CD4-positive, alpha-beta T cell (primary cell): Measurements from ENCODE around the gene PFN4. TPM values are rescaled to one million over a fixed set of nuclear protein-coding genes. Genes with fewer than 3 reads are reported as not detected.
"Not testable (repeated sequence)": the region's sequence is repeated elsewhere in the genome, so short reads cannot be mapped to it uniquely, and the experiment has no call there.

Source experiments
- ATAC-seq: fragments of 200-7000 bp; cut with Tn5 transposase; one replicate; pipeline ENCODE4 v1.10.0; 2022; ENCODE audit warnings: mild to moderate bottlenecking; ENCODE audit not compliant: poor library complexity
- CTCF ChIA-PET: fragments of 350-600 bp; sonication (Branson Sonifier 250); formaldehyde crosslinking; loops from one replicate; lab custom pipeline; 2021; ENCODE audit warnings: antibody characterized with exemption, inconsistent platforms; lab: Charles Lee
- POLR2A ChIA-PET: fragments of 350-600 bp; sonication (Branson Sonifier 250); formaldehyde crosslinking; loops from one replicate; lab custom pipeline; 2021; ENCODE audit warnings: antibody characterized with exemption, inconsistent platforms; lab: Charles Lee
- DNase-seq, 14 experiments: peaks; one replicate each; pipeline ENCODE4 v3.0.0-alpha.2; 2013 to 2020; ENCODE audit warnings: mixed read lengths in 2 of 14
- H3K27ac ChIP-seq, 2 donors: one replicate each; pipeline versions ENCODE4 v1.5.1 to v1.7.0; 2013; ENCODE audit warnings: low read length in 2 of 2, low read depth in 1 of 2, mild to moderate bottlenecking in 1 of 2
- H3K27me3 ChIP-seq, 2 experiments: 1 replicate in 1 of 2; 2 replicates in 1 of 2; pipeline versions ENCODE4 v1.6.1 to v1.7.0; 2013; ENCODE audit warnings: low read length in 2 of 2, control low read depth in 1 of 2, mild to moderate bottlenecking in 1 of 2, moderate library complexity in 1 of 2; ENCODE audit not compliant: insufficient read depth in 2 of 2, control insufficient read depth in 1 of 2
- H3K36me3 ChIP-seq: one replicate; pipeline ENCODE4 v1.6.1; 2013; ENCODE audit warnings: low read length, control low read depth; ENCODE audit not compliant: insufficient read depth
- H3K4me1 ChIP-seq: one replicate; pipeline ENCODE4 v1.6.1; 2013; ENCODE audit warnings: low read length, control low read depth; ENCODE audit not compliant: insufficient read depth
- H3K4me3 ChIP-seq: one replicate; pipeline ENCODE4 v1.5.1; 2013; ENCODE audit warnings: mild to moderate bottlenecking, low read length, moderate library complexity
- H3K9me3 ChIP-seq, 2 experiments: 1 replicate in 1 of 2; 2 replicates in 1 of 2; pipeline versions ENCODE4 v1.6.1 to v1.7.0; 2013; ENCODE audit warnings: low read length in 2 of 2, mild to moderate bottlenecking in 2 of 2, control low read depth in 1 of 2, moderate library complexity in 1 of 2; ENCODE audit not compliant: control insufficient read depth in 1 of 2, insufficient read depth in 1 of 2
- H3K27ac Mint-ChIP-seq: one replicate; pipeline ENCODE4 v1.8.0; 2020; ENCODE audit warnings: mixed read lengths
- H3K27me3 Mint-ChIP-seq: one replicate; pipeline ENCODE4 v1.8.0; 2021; ENCODE audit warnings: mixed read lengths
- H3K36me3 Mint-ChIP-seq: one replicate; pipeline ENCODE4 v1.8.0; 2021; ENCODE audit warnings: low read depth, mixed read lengths
- H3K4me1 Mint-ChIP-seq: one replicate; pipeline ENCODE4 v1.8.0; 2021; ENCODE audit warnings: low read depth, mixed read lengths
- H3K4me3 Mint-ChIP-seq: one replicate; pipeline ENCODE4 v1.8.0; 2020; ENCODE audit warnings: mild to moderate bottlenecking, mixed read lengths
- H3K9me3 Mint-ChIP-seq: one replicate; pipeline ENCODE4 v1.8.0; 2020; ENCODE audit warnings: mixed read lengths
- CTCF ChIP-seq: fragments of 200-600 bp; IDR thresholded peaks from one replicate; pipeline ENCODE4 v1.8.0; 2022; ENCODE audit warnings: antibody characterized with exemption, mild to moderate bottlenecking
- intact Hi-C, 2 experiments: fragments of 100-400 bp; cut with DNase I in 1 of 2; cut with micrococcal nuclease in 1 of 2; formaldehyde crosslinking; loops; one replicate each; pipeline versions ENCODE4 v1.15.1 to v1.9.0; 2023 to 2025; cut with DNase I, micrococcal nuclease
- total RNA-seq, 174 experiments: library from RNA in 2 of 174; stranded (reverse) in 2 of 174; gene quantifications; one replicate each; pipeline ENCODE4 v1.2.3 and lab custom pipeline; 2021 to 2026

The PFN4 gene
- total RNA-seq, 2 experiments from 2014 or later, result not detected

GRCh38 chr2:24153478-24153877, 30.3 kb upstream of the PFN4 start:
- Histone ChIP-seq H3K4me3 (no peak overlapping the region), H3K4me1 (no peaks in the 10 kb centered on the region), H3K27ac (no peak overlapping the region), H3K36me3 (no peaks in the 10 kb centered on the region), H3K27me3 (no peaks in the 10 kb centered on the region), H3K9me3 (no peaks in the 10 kb centered on the region)
- no peak overlapping the region for H3K27ac Mint-ChIP-seq
- no peak for TF ChIP-seq CTCF
- DNase-seq, result no peak
- ATAC-seq, result no peak
- no peaks in the 10 kb centered on the region for H3K4me1 Mint-ChIP-seq
- intact Hi-C loops, result no loop called here
- peaks cover 2% of the 10 kb centered on the region for H3K9me3 Mint-ChIP-seq
- H3K36me3 Mint-ChIP-seq, result peaks cover 44% of the 10 kb centered on the region
- CTCF ChIA-PET, result no interaction called here
- POLR2A ChIA-PET, result no interaction called here
- H3K4me3 Mint-ChIP-seq, result no peak overlapping the region
- no peaks in the 10 kb centered on the region for H3K27me3 Mint-ChIP-seq

GRCh38 chr2:24152413-24153197, 29.5 kb upstream of the PFN4 start:
- Mint-ChIP-seq H3K36me3 (peaks cover 49% of the 10 kb centered on the region), H3K9me3 (peaks cover 6% of the 10 kb centered on the region), H3K4me1 (no peaks in the 10 kb centered on the region), H3K27me3 (no peaks in the 10 kb centered on the region), H3K27ac (no peak overlapping the region), H3K4me3 (no peak overlapping the region)
- TF ChIP-seq CTCF, result no peak
- H3K36me3 ChIP-seq, result no peaks in the 10 kb centered on the region
- H3K27ac ChIP-seq, result no peak overlapping the region
- POLR2A ChIA-PET, result no interaction called here
- intact Hi-C loops, result no loop called here
- no peaks in the 10 kb centered on the region for H3K4me1 ChIP-seq
- peaks cover 0 to 8% of the 10 kb centered on the region in 2 experiments for H3K9me3 ChIP-seq
- H3K27me3 ChIP-seq, result no peaks in the 10 kb centered on the region
- no peak overlapping the region for H3K4me3 ChIP-seq
- no peak for DNase-seq
- ATAC-seq, result no peak
- CTCF ChIA-PET, result no interaction called here

GRCh38 chr2:24147364-24147763, 24.2 kb upstream of the PFN4 start:
- POLR2A ChIA-PET, result no interaction called here
- Histone ChIP-seq H3K4me3 (no peak overlapping the region), H3K9me3 (peaks cover 9 to 13% of the 10 kb centered on the region in 2 experiments), H3K27ac (no peak overlapping the region), H3K36me3 (no peaks in the 10 kb centered on the region), H3K4me1 (no peaks in the 10 kb centered on the region), H3K27me3 (no peaks in the 10 kb centered on the region)
- intact Hi-C loops, result no loop called here
- peaks cover 14% of the 10 kb centered on the region for H3K9me3 Mint-ChIP-seq
- no peak for TF ChIP-seq CTCF
- H3K4me3 Mint-ChIP-seq, result no peak overlapping the region
- no peak overlapping the region for H3K27ac Mint-ChIP-seq
- CTCF ChIA-PET, result no interaction called here
- no peaks in the 10 kb centered on the region for H3K27me3 Mint-ChIP-seq
- no peak for DNase-seq
- no peaks in the 10 kb centered on the region for H3K4me1 Mint-ChIP-seq
- ATAC-seq, result no peak
- peaks cover 55% of the 10 kb centered on the region for H3K36me3 Mint-ChIP-seq

DNA sequence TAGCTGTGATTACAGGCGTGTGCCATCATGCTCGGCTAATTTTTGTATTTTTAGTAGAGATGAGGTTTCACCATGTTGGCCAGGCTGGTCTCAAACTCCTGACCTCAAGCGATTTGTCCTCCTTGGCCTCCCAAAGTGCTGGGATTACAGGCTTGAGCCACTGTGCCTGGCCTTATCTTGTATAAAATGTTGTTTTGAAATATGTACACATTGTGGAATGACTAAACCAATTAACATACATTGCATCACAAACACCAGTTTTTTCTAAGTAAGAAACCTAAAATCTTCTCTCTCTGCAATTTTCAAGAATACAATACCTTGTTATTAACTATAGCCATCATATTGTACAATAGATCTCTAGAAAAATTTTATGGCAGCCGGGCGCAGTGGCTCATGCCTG, 17.2 kb upstream of the PFN4 start:
- H3K27ac ChIP-seq, ATAC-seq, intact Hi-C loops, H3K36me3 Mint-ChIP-seq, H3K9me3 ChIP-seq, H3K27me3 Mint-ChIP-seq, H3K36me3 ChIP-seq, H3K27ac Mint-ChIP-seq, H3K4me1 ChIP-seq, H3K4me3 Mint-ChIP-seq, POLR2A ChIA-PET, CTCF ChIA-PET, H3K9me3 Mint-ChIP-seq, H3K27me3 ChIP-seq, DNase-seq, H3K4me1 Mint-ChIP-seq, H3K4me3 ChIP-seq: not testable (repeated sequence)
